ENCODE results near the gene ZNF646. TPM values are rescaled to one million over a fixed set of nuclear protein-coding genes. Genes with fewer than 3 reads are reported as not detected.

ZNF646 gene
- total and polyA plus RNA-seq, 8 donors, result 3.9 to 12.6 (median 7.0) TPM

DNA sequence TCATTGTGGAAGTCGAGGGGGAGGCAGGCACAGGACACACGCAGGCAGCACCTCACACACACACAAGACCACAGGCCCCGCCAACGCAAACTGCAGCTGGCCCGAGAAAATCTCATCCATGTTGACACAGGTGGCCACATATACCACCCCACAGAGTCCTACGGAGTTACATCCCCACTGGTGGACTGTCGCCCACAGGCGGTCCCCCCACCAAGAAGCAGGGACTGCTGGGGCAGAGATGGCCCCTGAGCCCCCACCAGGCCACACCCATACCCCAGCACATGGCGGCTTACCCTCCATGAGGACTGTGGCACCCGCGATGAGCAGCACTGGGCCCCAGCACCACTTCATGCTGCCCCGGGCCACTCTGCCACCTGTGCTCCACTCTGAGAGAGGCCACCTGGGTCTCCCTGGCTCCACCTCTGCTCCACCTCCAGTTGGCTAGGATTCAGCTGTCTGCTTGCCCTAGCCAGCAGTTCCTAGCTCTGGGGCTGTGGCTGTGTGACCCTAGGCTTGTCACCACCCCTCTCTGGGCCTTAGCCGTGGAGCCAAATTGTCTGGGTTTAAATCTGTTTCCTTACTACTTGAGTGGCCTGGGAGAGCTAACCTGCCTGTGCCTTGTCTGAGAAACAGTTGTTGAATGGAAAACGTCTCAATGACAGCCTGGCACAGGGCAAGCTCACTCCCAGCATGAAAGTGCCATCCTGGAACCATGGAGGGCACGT, 14.4 kb downstream of the ZNF646 start, which contains the start of gene PRSS53:
PRSS53 (minus strand) TSS at position 485 of the 725 bp plus-strand sequence; CDS start at position 351, 134 bp downstream.
- Histone ChIP-seq H3K4me1 (peaks cover 0 to 6% (median 3%) of the 10 kb centered on the region in 3 donors), H3K27me3 (no peaks in the 10 kb centered on the region), H3K36me3 (peaks cover 0 to 9% (median 0%) of the 10 kb centered on the region in 3 donors), H3K27ac (no peak within 1 kb of the TSS), H3K4me3 (no peak within 1 kb of the TSS), H3K9me3 (no peaks in the 10 kb centered on the region)
- intact Hi-C loops (cut with DNase I), result loop anchor here in 1 of 3 donors (10.0 kb wide), 1 partner anchor 104 kb away; the partner anchor contains the start of gene HSD3B7
- no peak for FAIRE-seq
- peak in 2 of 6 donors; percentile 42 to 44 for DNase-seq
- TF ChIP-seq, protein P1, sequence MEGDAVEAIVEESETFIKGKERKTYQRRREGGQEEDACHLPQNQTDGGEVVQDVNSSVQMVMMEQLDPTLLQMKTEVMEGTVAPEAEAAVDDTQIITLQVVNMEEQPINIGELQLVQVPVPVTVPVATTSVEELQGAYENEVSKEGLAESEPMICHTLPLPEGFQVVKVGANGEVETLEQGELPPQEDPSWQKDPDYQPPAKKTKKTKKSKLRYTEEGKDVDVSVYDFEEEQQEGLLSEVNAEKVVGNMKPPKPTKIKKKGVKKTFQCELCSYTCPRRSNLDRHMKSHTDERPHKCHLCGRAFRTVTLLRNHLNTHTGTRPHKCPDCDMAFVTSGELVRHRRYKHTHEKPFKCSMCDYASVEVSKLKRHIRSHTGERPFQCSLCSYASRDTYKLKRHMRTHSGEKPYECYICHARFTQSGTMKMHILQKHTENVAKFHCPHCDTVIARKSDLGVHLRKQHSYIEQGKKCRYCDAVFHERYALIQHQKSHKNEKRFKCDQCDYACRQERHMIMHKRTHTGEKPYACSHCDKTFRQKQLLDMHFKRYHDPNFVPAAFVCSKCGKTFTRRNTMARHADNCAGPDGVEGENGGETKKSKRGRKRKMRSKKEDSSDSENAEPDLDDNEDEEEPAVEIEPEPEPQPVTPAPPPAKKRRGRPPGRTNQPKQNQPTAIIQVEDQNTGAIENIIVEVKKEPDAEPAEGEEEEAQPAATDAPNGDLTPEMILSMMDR (IDR thresholded peaks at IDR 0.05), result no peak
- peak in 2 of 4 donors; percentile 40 to 50 for ATAC-seq
- WGBS, 2 donors, result 71 to 75% methylated on average over 15 of the region's 15 CpGs

DNA sequence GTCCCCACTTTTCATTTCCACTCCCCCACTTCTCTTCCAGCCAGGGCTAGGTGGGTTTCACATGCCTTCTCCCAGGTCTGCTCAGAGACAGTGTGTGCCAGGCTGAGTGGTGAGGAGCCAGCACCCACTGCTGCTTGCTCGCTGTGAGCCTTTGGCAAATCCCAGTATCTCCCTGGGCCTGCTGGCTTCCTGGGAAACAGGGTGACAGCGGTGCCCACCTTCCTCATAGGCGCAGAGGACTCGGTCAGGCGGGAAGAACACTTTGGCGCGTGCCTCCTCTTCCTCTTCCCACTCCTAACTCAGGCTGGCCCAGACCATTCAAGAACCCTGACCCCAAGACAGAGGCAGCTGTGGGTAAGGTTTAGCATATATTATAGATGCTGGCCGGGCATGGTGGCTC, 15.0 kb downstream of the ZNF646 start:
- peaks cover 0 to 6% (median 6%) of the 10 kb centered on the region in 3 donors for H3K4me1 ChIP-seq
- ATAC-seq, result no peak
- no peaks in the 10 kb centered on the region for H3K27me3 ChIP-seq
- FAIRE-seq, result no peak
- peaks cover 0 to 9% (median 0%) of the 10 kb centered on the region in 3 donors for H3K36me3 ChIP-seq
- H3K27ac ChIP-seq, result no peak overlapping the region
- intact Hi-C loops (cut with DNase I), result loop anchor here in 1 of 3 donors (10.0 kb wide), 1 partner anchor 104 kb away; the partner anchor contains the start of gene HSD3B7
- WGBS, 2 donors, result 94% methylated on average over 8 of the region's 8 CpGs
- H3K4me3 ChIP-seq, result no peak overlapping the region
- no peaks in the 10 kb centered on the region for H3K9me3 ChIP-seq
- no peak for DNase-seq
- TF ChIP-seq, protein P1 (IDR thresholded peaks at IDR 0.05), result no peak

GRCh38 chr16:31090540-31090939, 16.3 kb downstream of the ZNF646 start:
- Histone ChIP-seq H3K9me3 (no peaks in the 10 kb centered on the region), H3K36me3 (peaks cover 0 to 9% (median 0%) of the 10 kb centered on the region in 3 donors), H3K4me3 (no peak overlapping the region), H3K27ac (no peak overlapping the region), H3K27me3 (no peaks in the 10 kb centered on the region), H3K4me1 (peaks cover 0 to 11% (median 6%) of the 10 kb centered on the region in 3 donors)
- no peak for ATAC-seq
- no peak for DNase-seq
- FAIRE-seq, result no peak
- TF ChIP-seq, protein P1 (IDR thresholded peaks at IDR 0.05), result no peak
- WGBS, 2 donors, result 95 to 96% methylated on average over 2 of the region's 2 CpGs
- intact Hi-C loops (cut with DNase I), result no loop called here

DNA sequence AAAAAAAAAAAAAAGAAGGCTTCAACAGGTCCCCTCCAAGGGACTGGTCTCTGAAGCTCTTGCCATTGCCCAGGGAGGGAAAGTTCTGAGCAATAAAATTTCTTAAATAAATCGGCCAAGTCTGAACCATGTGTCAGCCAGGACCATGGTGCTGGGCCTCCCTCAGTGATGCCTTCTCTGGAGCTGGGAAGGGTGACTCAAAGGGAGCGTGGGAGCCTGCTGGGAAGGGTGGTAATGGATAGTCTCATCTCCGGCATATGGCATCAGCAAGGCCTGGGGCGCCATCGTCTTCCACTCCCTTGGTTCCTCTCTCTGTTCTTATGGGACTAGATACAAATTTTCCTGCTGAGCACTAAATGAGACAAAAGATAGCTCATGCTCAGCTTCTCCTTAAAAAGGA, 18.1 kb downstream of the ZNF646 start:
- DNase-seq, result peak in 1 of 6 donors; percentile 35
- Histone ChIP-seq H3K27ac (no peak overlapping the region), H3K36me3 (peaks cover 0 to 9% (median 0%) of the 10 kb centered on the region in 3 donors), H3K4me1 (peaks cover 0 to 11% (median 6%) of the 10 kb centered on the region in 3 donors), H3K9me3 (no peaks in the 10 kb centered on the region), H3K27me3 (no peaks in the 10 kb centered on the region), H3K4me3 (no peak overlapping the region)
- TF ChIP-seq, protein P1 (IDR thresholded peaks at IDR 0.05), result no peak
- FAIRE-seq, result no peak
- no peak for ATAC-seq
- intact Hi-C loops (cut with DNase I), result no loop called here
- 90 to 95% methylated on average over 5 of the region's 5 CpGs for WGBS, 2 donors
